PC-9 (cell line): ENCODE measurements around the gene ROPN1B. TPM values are rescaled to one million over a fixed set of nuclear protein-coding genes. Genes with fewer than 3 reads are reported as not detected.

Source experiments
- BruUV-seq: library from RNA; stranded (reverse); fragments of 400-500 nt; replicated peaks from 2 replicates; lab custom pipeline; 2021; lab: Mats Ljungman, UMichigan
- CTCF ChIA-PET: fragments of 300-600 bp; sonication (Branson Sonifier 250); formaldehyde crosslinking; loops from one replicate; lab custom pipeline; 2022; ENCODE audit warnings: antibody characterized with exemption; lab: Charles Lee
- POLR2A ChIA-PET: fragments of 300-600 bp; sonication (Branson Sonifier 250); formaldehyde crosslinking; loops from one replicate; lab custom pipeline; 2022; ENCODE audit warnings: antibody characterized with exemption; ENCODE audit not compliant: unreplicated experiment; lab: Charles Lee
- DNase-seq, 2 experiments: peaks; one replicate each; pipeline versions ENCODE4 v3.0.0 to v3.0.0-alpha.2; 2015 to 2022; ENCODE audit warnings: mixed read lengths in 1 of 2
- H2AFZ ChIP-seq: fragments of 200-600 bp; sonication (generic); 2 replicates; pipeline ENCODE4 v1.8.1; 2017; ENCODE audit warnings: antibody characterized with exemption
- H3F3A ChIP-seq: fragments of 200-600 bp; sonication (generic); 2 replicates; pipeline ENCODE4 v1.8.1; 2017; ENCODE audit warnings: antibody characterized with exemption, mild to moderate bottlenecking, low read depth; ENCODE audit not compliant: insufficient read depth
- H3K27ac ChIP-seq: fragments of 200-600 bp; sonication (generic); 2 replicates; pipeline ENCODE4 v1.6.1; 2016; ENCODE audit warnings: mixed run types
- H3K27me3 ChIP-seq: fragments of 200-600 bp; sonication (generic); 2 replicates; pipeline ENCODE4 v1.6.1; 2016; ENCODE audit warnings: low read depth, mixed run types; ENCODE audit not compliant: insufficient read depth
- H3K36me3 ChIP-seq: fragments of 200-600 bp; sonication (generic); 2 replicates; pipeline ENCODE4 v1.6.1; 2016; ENCODE audit warnings: low read depth, mixed run types
- H3K4me1 ChIP-seq: fragments of 200-600 bp; sonication (generic); replicated peaks from 2 replicates; pipeline ENCODE4 v1.6.1; 2016; ENCODE audit warnings: mixed run types; ENCODE audit not compliant: insufficient read depth
- H3K4me2 ChIP-seq: fragments of 200-600 bp; sonication (generic); 2 replicates; pipeline ENCODE4 v1.6.1; 2017; ENCODE audit warnings: mixed run types
- H3K4me3 ChIP-seq: fragments of 200-600 bp; sonication (generic); 2 replicates; pipeline ENCODE4 v1.6.1; 2016; ENCODE audit warnings: mixed run types
- H3K79me2 ChIP-seq: fragments of 200-600 bp; sonication (generic); 2 replicates; pipeline ENCODE4 v1.6.1; 2017; ENCODE audit warnings: low read depth, mixed run types
- H3K9me2 ChIP-seq: fragments of 200-600 bp; sonication (generic); 2 replicates; pipeline ENCODE4 v1.8.1; 2017; ENCODE audit warnings: mild to moderate bottlenecking; ENCODE audit not compliant: insufficient read depth
- H3K9me3 ChIP-seq: fragments of 200-600 bp; sonication (generic); 2 replicates; pipeline ENCODE4 v1.8.1; 2016; ENCODE audit warnings: low read depth; ENCODE audit not compliant: insufficient read depth
- H4K20me1 ChIP-seq: fragments of 200-600 bp; sonication (generic); 2 replicates; pipeline ENCODE4 v1.8.1; 2017; ENCODE audit not compliant: insufficient read depth
- EZH2 ChIP-seq: fragments of 200-600 bp; sonication (generic); IDR thresholded peaks from 2 replicates; pipeline ENCODE4 v1.8.0; 2017; ENCODE audit warnings: antibody characterized with exemption, low read depth
- intact Hi-C: fragments of 100-400 bp; cut with micrococcal nuclease; formaldehyde crosslinking; loops from one replicate; pipeline ENCODE4 v1.10.0; 2022; ENCODE audit not compliant: unreplicated experiment
- total RNA-seq: library from RNA; stranded (reverse); gene quantifications from 2 replicates; pipeline ENCODE4 v1.2.3, GENCODE V29; 2021
- TF ChIP-seq, protein P1 (sequence below): fragments of 200-600 bp; sonication (generic); conservative IDR thresholded peaks from 2 replicates; pipeline ENCODE4 v1.6.1; 2017; ENCODE audit warnings: mixed run types, antibody characterized with exemption, mild to moderate bottlenecking, moderate library complexity

The ROPN1B gene
- total RNA-seq, 1 experiment from 2014 or later = 0.85 TPM

DNA sequence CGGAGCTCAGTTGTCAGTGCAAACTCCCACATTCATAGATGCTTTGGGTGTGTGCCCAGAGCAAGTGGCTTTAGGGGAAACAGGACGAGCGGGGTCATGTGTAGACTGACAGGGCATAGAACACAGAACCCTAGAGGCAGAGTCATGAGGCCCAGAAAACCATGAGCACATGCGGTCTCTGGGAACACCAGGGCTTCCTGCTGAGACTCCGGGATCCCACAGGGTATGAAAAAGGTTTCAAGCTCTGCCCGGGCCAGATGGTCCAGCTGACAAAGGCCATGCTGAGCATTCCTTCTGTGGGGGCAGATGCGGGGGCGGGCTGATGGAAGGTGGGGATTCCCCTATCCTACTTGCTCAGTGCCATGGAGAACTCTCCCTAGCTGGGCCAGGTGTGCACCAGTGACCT, 44.8 kb downstream of the ROPN1B start:
- Histone ChIP-seq H3K9me3 (no peaks in the 10 kb centered on the region), H3K36me3 (no peaks in the 10 kb centered on the region), H3K9me2 (no peaks in the 10 kb centered on the region), H3K4me3 (no peak overlapping the region), H3K4me1 (no peaks in the 10 kb centered on the region), H2AFZ (no peak overlapping the region), H3K27me3 (no peaks in the 10 kb centered on the region), H3K4me2 (no peak overlapping the region), H3K79me2 (no peaks in the 10 kb centered on the region), H3F3A (no peaks in the 10 kb centered on the region), H3K27ac (no peak overlapping the region), H4K20me1 (no peaks in the 10 kb centered on the region)
- TF ChIP-seq EZH2 = no peak
- TF ChIP-seq, protein P1, sequence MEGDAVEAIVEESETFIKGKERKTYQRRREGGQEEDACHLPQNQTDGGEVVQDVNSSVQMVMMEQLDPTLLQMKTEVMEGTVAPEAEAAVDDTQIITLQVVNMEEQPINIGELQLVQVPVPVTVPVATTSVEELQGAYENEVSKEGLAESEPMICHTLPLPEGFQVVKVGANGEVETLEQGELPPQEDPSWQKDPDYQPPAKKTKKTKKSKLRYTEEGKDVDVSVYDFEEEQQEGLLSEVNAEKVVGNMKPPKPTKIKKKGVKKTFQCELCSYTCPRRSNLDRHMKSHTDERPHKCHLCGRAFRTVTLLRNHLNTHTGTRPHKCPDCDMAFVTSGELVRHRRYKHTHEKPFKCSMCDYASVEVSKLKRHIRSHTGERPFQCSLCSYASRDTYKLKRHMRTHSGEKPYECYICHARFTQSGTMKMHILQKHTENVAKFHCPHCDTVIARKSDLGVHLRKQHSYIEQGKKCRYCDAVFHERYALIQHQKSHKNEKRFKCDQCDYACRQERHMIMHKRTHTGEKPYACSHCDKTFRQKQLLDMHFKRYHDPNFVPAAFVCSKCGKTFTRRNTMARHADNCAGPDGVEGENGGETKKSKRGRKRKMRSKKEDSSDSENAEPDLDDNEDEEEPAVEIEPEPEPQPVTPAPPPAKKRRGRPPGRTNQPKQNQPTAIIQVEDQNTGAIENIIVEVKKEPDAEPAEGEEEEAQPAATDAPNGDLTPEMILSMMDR = no peak
- no peak for DNase-seq
- ChIA-PET CTCF (no interaction called here), POLR2A (no interaction called here)
- no TSS peak for BruUV-seq
- intact Hi-C loops = no loop called here

DNA sequence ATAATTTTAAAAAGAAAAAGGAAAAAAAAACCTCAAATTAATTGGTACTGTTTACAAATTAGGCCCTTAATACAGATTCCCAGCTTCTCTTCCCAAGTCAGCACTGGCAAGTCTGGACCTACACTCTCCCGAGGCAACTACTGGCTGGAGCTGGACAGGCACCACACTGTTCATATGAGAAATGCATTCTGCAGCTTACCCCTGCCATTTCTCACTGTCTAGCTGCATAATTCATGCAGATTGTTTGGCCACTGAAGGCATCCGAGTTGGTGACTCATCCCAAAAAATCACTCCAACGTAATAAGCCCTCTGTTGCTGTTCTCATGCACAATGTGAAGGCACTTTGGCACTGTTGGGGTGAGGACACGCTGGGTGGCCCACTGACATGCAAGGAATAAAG, 45.3 kb downstream of the ROPN1B start:
- H3K4me3 ChIP-seq = no peak overlapping the region
- H3K36me3 ChIP-seq = no peaks in the 10 kb centered on the region
- no peaks in the 10 kb centered on the region for H3K79me2 ChIP-seq
- ChIA-PET CTCF (no interaction called here), POLR2A (no interaction called here)
- no peak for TF ChIP-seq EZH2
- TF ChIP-seq, protein P1 = no peak
- no peaks in the 10 kb centered on the region for H3K27me3 ChIP-seq
- H3K4me2 ChIP-seq = no peak overlapping the region
- H4K20me1 ChIP-seq = no peaks in the 10 kb centered on the region
- DNase-seq = no peak
- H3K9me3 ChIP-seq = no peaks in the 10 kb centered on the region
- H3F3A ChIP-seq = no peaks in the 10 kb centered on the region
- no TSS peak for BruUV-seq
- H3K4me1 ChIP-seq = no peaks in the 10 kb centered on the region
- no peak overlapping the region for H3K27ac ChIP-seq
- H2AFZ ChIP-seq = no peak overlapping the region
- intact Hi-C loops = no loop called here
- H3K9me2 ChIP-seq = no peaks in the 10 kb centered on the region

DNA sequence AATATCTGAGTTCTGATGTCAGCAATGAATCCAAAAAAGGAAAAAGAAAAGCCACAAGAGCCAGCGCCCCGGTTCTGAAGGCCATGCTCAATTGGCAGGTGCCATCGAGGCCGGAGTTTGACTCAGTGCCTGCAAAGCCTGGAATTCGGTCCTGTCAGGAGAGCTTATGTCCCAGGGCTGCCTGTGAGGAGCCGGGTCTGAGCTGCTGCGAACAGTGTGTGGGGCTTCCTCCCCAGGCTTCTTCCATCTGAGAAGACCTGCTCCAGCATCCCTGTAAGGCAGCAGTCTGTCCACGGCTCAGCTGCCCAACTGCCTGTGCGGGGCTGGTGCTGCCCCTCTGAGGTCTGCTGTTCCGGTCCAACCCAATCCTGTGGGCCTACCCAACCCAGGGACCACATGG, 46.1 kb downstream of the ROPN1B start:
- no peaks in the 10 kb centered on the region for H4K20me1 ChIP-seq
- no peaks in the 10 kb centered on the region for H3K27me3 ChIP-seq
- no peaks in the 10 kb centered on the region for H3K79me2 ChIP-seq
- no peak overlapping the region for H3K27ac ChIP-seq
- BruUV-seq = no TSS peak
- H3K36me3 ChIP-seq = no peaks in the 10 kb centered on the region
- ChIA-PET CTCF (no interaction called here), POLR2A (no interaction called here)
- no peaks in the 10 kb centered on the region for H3K9me2 ChIP-seq
- no peaks in the 10 kb centered on the region for H3K4me1 ChIP-seq
- H3K4me3 ChIP-seq = no peak overlapping the region
- no peaks in the 10 kb centered on the region for H3K9me3 ChIP-seq
- intact Hi-C loops = no loop called here
- DNase-seq = no peak
- no peak for TF ChIP-seq EZH2
- no peak overlapping the region for H2AFZ ChIP-seq
- H3K4me2 ChIP-seq = no peak overlapping the region
- no peaks in the 10 kb centered on the region for H3F3A ChIP-seq

DNA sequence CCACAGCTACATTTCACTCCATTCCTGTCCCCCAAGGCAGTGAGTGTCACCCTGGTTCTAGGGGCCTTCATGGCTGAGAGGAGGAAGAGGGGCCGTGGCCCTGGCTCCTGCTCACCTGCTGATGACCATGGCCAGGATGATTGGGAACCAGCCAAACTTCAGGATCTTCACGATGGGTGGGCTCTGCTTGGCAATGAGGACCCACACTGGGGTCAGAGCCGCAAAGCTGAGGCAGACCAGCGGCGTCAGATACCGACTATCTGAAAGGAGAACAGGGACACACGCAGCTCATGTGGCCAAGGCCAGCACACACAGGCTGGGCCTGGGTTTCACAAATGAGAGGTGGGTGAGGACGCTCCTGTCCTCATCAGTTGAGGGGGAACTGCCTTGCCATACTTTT, 47.6 kb downstream of the ROPN1B start:
- no peaks in the 10 kb centered on the region for H4K20me1 ChIP-seq
- no peaks in the 10 kb centered on the region for H3K9me2 ChIP-seq
- H3K27ac ChIP-seq = no peak overlapping the region
- ChIA-PET POLR2A (no interaction called here), CTCF (no interaction called here)
- H3K27me3 ChIP-seq = no peaks in the 10 kb centered on the region
- no peaks in the 10 kb centered on the region for H3K79me2 ChIP-seq
- no peak overlapping the region for H2AFZ ChIP-seq
- DNase-seq = no peak
- intact Hi-C loops = no loop called here
- H3K4me2 ChIP-seq = no peak overlapping the region
- TF ChIP-seq, protein P1 = no peak
- no peak for TF ChIP-seq EZH2
- no peaks in the 10 kb centered on the region for H3K4me1 ChIP-seq
- no peaks in the 10 kb centered on the region for H3F3A ChIP-seq
- BruUV-seq = no TSS peak
- H3K4me3 ChIP-seq = no peak overlapping the region
- no peaks in the 10 kb centered on the region for H3K9me3 ChIP-seq
- no peaks in the 10 kb centered on the region for H3K36me3 ChIP-seq
